Activated CD8-positive, alpha-beta memory T cell treated with anti-CD3 and anti-CD28 coated beads, Interleukin-2, amount 10 ng/mL, durations not matched to agents 7 days and 5 days (primary cell): ENCODE measurements around the gene MUSK. TPM values are rescaled to one million over a fixed set of nuclear protein-coding genes. Genes with fewer than 3 reads are reported as not detected.
A peak's percentile ranks its signal among the peaks of the same experiment; 100 is the strongest.
"Not testable (repeated sequence)": the region's sequence is repeated elsewhere in the genome, so short reads cannot be mapped to it uniquely, and the experiment has no call there.

Experiments
- ATAC-seq: fragments of 150-1000 bp; cut with Tn5 transposase; one replicate; pipeline ENCODE4 v1.10.0; 2021; ENCODE audit warnings: moderate library complexity
- CTCF ChIA-PET: fragments of 350-600 bp; sonication (Branson Sonifier 250); formaldehyde crosslinking; loops from one replicate; lab custom pipeline; 2021; ENCODE audit warnings: antibody characterized with exemption; lab: Charles Lee
- DNase-seq: peaks from one replicate; pipeline ENCODE4 v3.0.0-alpha.2; 2020
- H3K27ac Mint-ChIP-seq: one replicate; pipeline ENCODE4 v1.8.0; 2021; ENCODE audit warnings: mild to moderate bottlenecking, mixed read lengths
- H3K27me3 Mint-ChIP-seq: one replicate; pipeline ENCODE4 v1.8.0; 2021; ENCODE audit warnings: mixed read lengths
- H3K36me3 Mint-ChIP-seq: one replicate; pipeline ENCODE4 v1.8.0; 2021; ENCODE audit warnings: mild to moderate bottlenecking, mixed read lengths
- H3K4me1 Mint-ChIP-seq: one replicate; pipeline ENCODE4 v1.8.0; 2021; ENCODE audit warnings: mixed read lengths
- H3K4me3 Mint-ChIP-seq: one replicate; pipeline ENCODE4 v1.8.0; 2021; ENCODE audit warnings: mild to moderate bottlenecking, moderate library complexity, mixed read lengths
- H3K9me3 Mint-ChIP-seq: one replicate; pipeline ENCODE4 v1.8.0; 2022; ENCODE audit warnings: low read depth, mixed read lengths
- total RNA-seq, 2 experiments: library from RNA; stranded (reverse); gene quantifications; one replicate each; pipeline ENCODE4 v1.2.3, GENCODE V29; 2021

MUSK gene
- total RNA-seq, 2 experiments from 2014 or later = not detected

DNA sequence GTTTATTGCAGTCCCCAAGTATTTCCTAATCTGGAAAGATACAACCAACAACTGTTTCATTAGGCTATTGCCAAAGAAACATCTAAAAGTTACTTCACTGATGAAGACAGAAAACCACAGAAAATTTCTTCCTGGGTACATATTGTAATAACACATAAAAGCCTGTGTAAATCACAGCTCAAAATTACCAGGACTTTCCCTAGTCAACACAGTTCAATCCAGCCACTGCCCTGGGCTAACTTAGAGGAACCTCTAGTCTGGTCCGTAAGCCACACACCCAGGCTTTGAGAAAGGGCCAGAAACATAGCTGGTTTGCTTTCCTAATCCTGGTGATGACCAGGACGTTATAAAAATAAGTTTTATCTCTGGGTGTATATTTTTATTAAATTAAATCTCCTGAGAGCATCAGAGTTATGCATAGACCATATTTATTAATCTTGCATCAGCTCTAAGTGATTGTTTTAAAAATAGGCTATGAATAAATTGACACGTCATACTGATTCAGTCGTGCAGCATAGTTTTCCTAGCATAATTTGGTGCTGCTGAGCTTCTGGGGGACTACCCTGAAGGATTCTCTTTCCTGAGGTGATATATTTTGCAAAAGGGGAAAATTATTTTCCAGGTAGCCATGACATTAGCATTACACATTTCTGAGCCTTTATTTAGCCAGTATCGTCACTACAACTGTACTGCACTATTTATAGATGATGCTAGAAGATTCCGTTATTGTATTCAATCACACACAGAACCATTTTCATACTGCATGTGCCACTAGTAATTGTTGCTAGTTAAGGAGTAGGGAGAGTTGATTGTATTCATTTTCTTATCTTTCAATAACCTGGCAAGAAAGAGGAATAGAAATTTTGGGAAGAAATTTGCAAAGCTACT, 12.6 kb upstream of the MUSK start:
- Mint-ChIP-seq H3K27ac (no peak overlapping the region), H3K4me1 (no peaks in the 10 kb centered on the region), H3K9me3 (peaks cover 3% of the 10 kb centered on the region), H3K4me3 (no peak overlapping the region), H3K36me3 (no peaks in the 10 kb centered on the region), H3K27me3 (no peaks in the 10 kb centered on the region)
- CTCF ChIA-PET = no interaction called here
- ATAC-seq = no peak
- no peak for DNase-seq

DNA sequence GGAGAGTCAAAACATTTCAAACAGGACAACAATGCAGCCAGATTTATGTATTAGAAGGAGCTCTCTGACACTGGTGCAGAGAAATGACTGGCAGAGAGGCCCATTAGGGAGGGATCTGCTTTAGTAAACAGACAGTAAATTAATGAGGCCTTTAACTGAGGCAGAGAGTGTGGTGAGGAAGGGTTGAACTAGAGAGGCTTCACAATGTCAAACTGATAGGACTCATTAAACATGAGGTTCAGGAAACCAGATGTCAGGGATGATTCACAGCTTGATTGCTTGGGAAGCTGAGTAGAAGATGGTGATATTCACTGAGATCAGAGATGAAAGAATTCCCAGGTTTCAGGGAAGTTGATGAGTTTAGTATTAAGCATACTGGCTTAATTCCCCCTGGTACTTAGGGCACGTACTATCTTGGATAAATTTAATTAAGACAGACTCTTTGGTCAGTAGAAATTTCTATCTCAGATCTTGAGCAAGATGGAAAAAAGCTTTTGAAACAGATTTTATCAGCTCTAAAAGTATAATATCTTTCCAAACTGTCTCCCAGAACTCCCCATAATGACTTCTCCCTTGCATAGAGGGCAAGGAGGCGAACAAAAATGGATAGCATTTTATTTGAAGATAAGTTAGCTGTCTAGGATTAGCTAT, 8.6 kb upstream of the MUSK start:
- no peaks in the 10 kb centered on the region for H3K27me3 Mint-ChIP-seq
- H3K9me3 Mint-ChIP-seq = peaks cover 3% of the 10 kb centered on the region
- CTCF ChIA-PET = no interaction called here
- no peak overlapping the region for H3K27ac Mint-ChIP-seq
- DNase-seq = no peak
- no peaks in the 10 kb centered on the region for H3K36me3 Mint-ChIP-seq
- H3K4me3 Mint-ChIP-seq = no peak overlapping the region
- H3K4me1 Mint-ChIP-seq = no peaks in the 10 kb centered on the region
- no peak for ATAC-seq

- CTCF ChIA-PET = no interaction called here
- ATAC-seq (no peak), DNase-seq (no peak)
- Mint-ChIP-seq H3K4me1 (no peaks in the 10 kb centered on the region), H3K4me3 (no peak overlapping the region), H3K27me3 (no peaks in the 10 kb centered on the region), H3K36me3 (no peaks in the 10 kb centered on the region), H3K27ac (no peak overlapping the region), H3K9me3 (peaks cover 5% of the 10 kb centered on the region)
Observed at GRCh38 chr9:110669433-110669832, 842 bp downstream of the MUSK start.

- Mint-ChIP-seq H3K36me3 (no peaks in the 10 kb centered on the region), H3K27ac (no peak overlapping the region), H3K9me3 (peaks cover 2% of the 10 kb centered on the region), H3K4me1 (no peaks in the 10 kb centered on the region), H3K27me3 (no peaks in the 10 kb centered on the region), H3K4me3 (no peak overlapping the region)
- no peak for ATAC-seq
- CTCF ChIA-PET = no interaction called here
- no peak for DNase-seq
Observed at GRCh38 chr9:110671849-110672248, 3.3 kb downstream of the MUSK start.

DNA sequence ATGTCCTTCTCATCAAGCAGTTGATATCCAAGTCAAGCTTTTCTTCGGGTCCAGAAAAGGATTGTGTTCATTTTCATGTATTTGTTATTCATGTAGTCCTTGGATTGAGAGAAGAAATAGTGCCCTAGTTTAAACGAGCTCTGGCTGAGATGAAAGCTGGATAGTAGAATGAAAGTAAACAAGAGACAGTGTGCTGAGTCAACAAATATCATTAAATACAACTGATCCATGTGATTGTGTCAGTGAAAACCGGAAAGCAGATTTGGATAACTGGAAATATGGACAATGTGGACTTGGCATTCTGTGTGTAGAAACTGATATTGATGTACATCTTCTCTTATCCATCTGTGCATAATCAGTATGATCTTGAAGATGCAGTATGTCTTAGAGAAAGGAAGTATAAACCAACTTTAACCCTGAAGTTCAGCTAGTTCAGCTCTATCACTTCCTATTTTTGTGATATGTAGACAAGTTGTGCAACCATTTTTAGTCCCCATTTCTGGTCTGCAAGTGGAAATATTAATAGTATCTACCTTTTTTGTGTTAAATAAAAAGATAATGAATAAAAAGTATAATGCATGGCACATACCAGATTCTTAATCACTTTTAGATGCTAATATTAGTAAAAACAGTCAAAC, 4.4 kb downstream of the MUSK start:
- no peak for ATAC-seq
- DNase-seq = no peak
- CTCF ChIA-PET = no interaction called here
- H3K27me3 Mint-ChIP-seq = no peaks in the 10 kb centered on the region
- peaks cover 6% of the 10 kb centered on the region for H3K9me3 Mint-ChIP-seq
- no peak overlapping the region for H3K4me3 Mint-ChIP-seq
- no peaks in the 10 kb centered on the region for H3K36me3 Mint-ChIP-seq
- no peak overlapping the region for H3K27ac Mint-ChIP-seq
- no peaks in the 10 kb centered on the region for H3K4me1 Mint-ChIP-seq

GRCh38 chr9:110687497-110687896, 18.9 kb downstream of the MUSK start:
- Mint-ChIP-seq H3K9me3 (peaks cover 2% of the 10 kb centered on the region), H3K27me3 (no peaks in the 10 kb centered on the region), H3K27ac (no peak overlapping the region), H3K4me1 (no peaks in the 10 kb centered on the region), H3K36me3 (no peaks in the 10 kb centered on the region), H3K4me3 (no peak overlapping the region)
- CTCF ChIA-PET = no interaction called here
- DNase-seq (no peak), ATAC-seq (no peak)

GRCh38 chr9:110688329-110688728, 19.7 kb downstream of the MUSK start:
- no peak overlapping the region for H3K27ac Mint-ChIP-seq
- no peaks in the 10 kb centered on the region for H3K4me1 Mint-ChIP-seq
- no peaks in the 10 kb centered on the region for H3K27me3 Mint-ChIP-seq
- no peaks in the 10 kb centered on the region for H3K36me3 Mint-ChIP-seq
- ATAC-seq (peak; percentile 30), DNase-seq (no peak)
- no peaks in the 10 kb centered on the region for H3K9me3 Mint-ChIP-seq
- CTCF ChIA-PET = no interaction called here
- no peak overlapping the region for H3K4me3 Mint-ChIP-seq

- ATAC-seq (no peak), DNase-seq (no peak)
- H3K4me1 Mint-ChIP-seq = no peaks in the 10 kb centered on the region
- CTCF ChIA-PET = no interaction called here
- no peaks in the 10 kb centered on the region for H3K36me3 Mint-ChIP-seq
- no peak overlapping the region for H3K27ac Mint-ChIP-seq
- peaks cover 3% of the 10 kb centered on the region for H3K9me3 Mint-ChIP-seq
- H3K4me3 Mint-ChIP-seq = no peak overlapping the region
- H3K27me3 Mint-ChIP-seq = no peaks in the 10 kb centered on the region
Observed at GRCh38 chr9:110691002-110691549, 22.5 kb downstream of the MUSK start.

GRCh38 chr9:110695846-110696245, 27.3 kb downstream of the MUSK start:
- DNase-seq, H3K4me1 Mint-ChIP-seq, H3K36me3 Mint-ChIP-seq, CTCF ChIA-PET, H3K27me3 Mint-ChIP-seq, ATAC-seq, H3K4me3 Mint-ChIP-seq, H3K27ac Mint-ChIP-seq, H3K9me3 Mint-ChIP-seq: not testable (repeated sequence)

DNA sequence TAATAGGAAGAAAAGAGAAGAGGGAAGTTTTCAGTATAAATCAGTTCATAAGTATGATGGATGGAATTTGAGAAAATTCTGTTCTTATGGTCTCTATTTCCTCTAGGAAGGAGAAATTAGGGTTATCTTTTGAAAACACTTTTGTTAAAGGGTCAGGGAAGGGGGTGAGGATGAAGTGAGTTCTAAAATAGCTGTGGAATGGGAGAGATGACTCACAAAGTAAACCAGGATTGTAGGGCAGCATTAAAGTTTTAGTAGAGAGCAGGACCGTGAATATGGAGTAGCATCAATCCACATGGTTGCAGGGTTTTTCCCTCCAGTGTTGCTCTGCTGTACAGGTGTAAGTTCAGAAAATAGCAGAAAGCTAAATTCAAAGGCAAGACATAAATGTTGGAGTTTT, 32.4 kb downstream of the MUSK start:
- ATAC-seq (no peak), DNase-seq (no peak)
- Mint-ChIP-seq H3K4me1 (no peaks in the 10 kb centered on the region), H3K36me3 (no peaks in the 10 kb centered on the region), H3K27me3 (no peaks in the 10 kb centered on the region), H3K4me3 (no peak overlapping the region), H3K27ac (no peak overlapping the region), H3K9me3 (no peaks in the 10 kb centered on the region)
- CTCF ChIA-PET = no interaction called here

GRCh38 chr9:110703669-110704068, 35.1 kb downstream of the MUSK start:
- DNase-seq (no peak), ATAC-seq (no peak)
- Mint-ChIP-seq H3K36me3 (no peaks in the 10 kb centered on the region), H3K4me1 (no peaks in the 10 kb centered on the region), H3K9me3 (no peaks in the 10 kb centered on the region), H3K4me3 (no peak overlapping the region), H3K27me3 (no peaks in the 10 kb centered on the region), H3K27ac (no peak overlapping the region)
- CTCF ChIA-PET = no interaction called here

GRCh38 chr9:110707419-110707818, 38.8 kb downstream of the MUSK start:
- CTCF ChIA-PET = no interaction called here

DNA sequence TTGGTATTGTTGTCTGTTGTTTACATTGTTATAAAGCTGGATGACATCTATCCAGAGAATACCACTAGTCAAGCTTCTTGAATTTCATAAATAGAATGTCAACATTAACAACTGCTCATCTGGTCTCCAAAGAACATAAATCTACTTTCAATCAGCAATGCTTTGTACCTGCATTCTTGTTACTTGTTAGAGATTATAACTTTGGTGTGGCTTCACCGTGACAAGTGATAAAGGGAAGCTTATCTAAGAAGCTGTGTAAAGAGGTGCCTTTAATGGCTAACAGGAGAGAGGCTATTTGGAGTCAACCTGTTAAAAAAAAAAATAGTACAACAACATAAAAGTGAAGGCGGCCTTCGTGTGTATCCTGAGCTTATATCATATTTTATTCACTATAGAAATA, 41.8 kb downstream of the MUSK start:
- no peaks in the 10 kb centered on the region for H3K36me3 Mint-ChIP-seq
- no peak for ATAC-seq

More at GRCh38 chr9:110707419-110707818, 38.8 kb downstream of the MUSK start:
- ATAC-seq = no peak
- Mint-ChIP-seq H3K4me1 (no peaks in the 10 kb centered on the region), H3K27me3 (no peaks in the 10 kb centered on the region), H3K27ac (no peak overlapping the region), H3K4me3 (no peak overlapping the region), H3K9me3 (no peaks in the 10 kb centered on the region), H3K36me3 (no peaks in the 10 kb centered on the region)
- DNase-seq = no peak

More for the DNA sequence above, 41.8 kb downstream of the MUSK start:
- no peak overlapping the region for H3K27ac Mint-ChIP-seq
- no peaks in the 10 kb centered on the region for H3K27me3 Mint-ChIP-seq
- CTCF ChIA-PET = no interaction called here
- DNase-seq = no peak
- no peaks in the 10 kb centered on the region for H3K9me3 Mint-ChIP-seq
- no peak overlapping the region for H3K4me3 Mint-ChIP-seq
- H3K4me1 Mint-ChIP-seq = no peaks in the 10 kb centered on the region
